ENCODE measurements around the gene DYNLT4. TPM values are rescaled to one million over a fixed set of nuclear protein-coding genes. Genes with fewer than 3 reads are reported as not detected.
"Not testable (repeated sequence)": the region's sequence is repeated elsewhere in the genome, so short reads cannot be mapped to it uniquely, and the experiment has no call there.

Gene DYNLT4
- total RNA-seq, 1 experiment from 2014 or later = 0.12 TPM

DNA sequence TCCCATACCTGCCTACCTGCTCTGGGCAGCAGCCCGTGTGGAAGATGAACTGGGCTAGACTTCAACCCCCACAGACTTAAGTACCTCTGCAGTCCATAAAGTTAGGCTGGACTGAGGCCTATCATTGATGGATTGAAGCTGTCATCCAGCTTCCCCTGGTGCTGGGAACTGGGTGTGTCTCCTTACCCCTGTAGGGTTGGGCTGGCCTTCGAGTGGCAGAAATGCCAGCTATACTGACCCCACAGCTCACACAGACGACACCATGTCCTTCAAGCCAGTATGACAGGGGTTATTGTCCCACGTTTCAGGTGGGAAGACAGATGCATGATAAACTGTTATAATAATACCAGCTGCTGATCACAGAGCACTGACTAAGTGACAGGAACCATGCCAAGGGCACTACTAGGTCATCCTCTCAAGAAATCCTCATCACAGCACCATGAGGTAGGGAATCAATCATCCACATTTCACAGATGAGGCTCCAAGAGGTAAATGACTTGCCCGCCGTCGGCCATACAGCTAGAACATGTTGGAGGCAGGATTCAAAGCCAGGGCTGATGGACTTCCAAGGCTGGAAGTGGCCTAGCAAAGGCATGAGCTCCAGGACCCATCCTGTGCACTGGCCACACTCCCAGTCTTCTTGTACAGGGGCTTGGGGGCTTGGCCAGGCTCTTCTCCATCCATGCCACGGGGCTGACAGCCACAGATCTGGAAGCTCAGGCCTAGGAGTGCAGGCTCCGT, 18.9 kb downstream of the DYNLT4 start, which contains the start of gene BEST4:
Gene BEST4 (minus strand): TSS at position 51 of the 741 bp plus-strand sequence. CDS start 465 bp downstream, outside the sequence.
- DNase-seq (ENCODE audit: low spot score) = no peak

DNA sequence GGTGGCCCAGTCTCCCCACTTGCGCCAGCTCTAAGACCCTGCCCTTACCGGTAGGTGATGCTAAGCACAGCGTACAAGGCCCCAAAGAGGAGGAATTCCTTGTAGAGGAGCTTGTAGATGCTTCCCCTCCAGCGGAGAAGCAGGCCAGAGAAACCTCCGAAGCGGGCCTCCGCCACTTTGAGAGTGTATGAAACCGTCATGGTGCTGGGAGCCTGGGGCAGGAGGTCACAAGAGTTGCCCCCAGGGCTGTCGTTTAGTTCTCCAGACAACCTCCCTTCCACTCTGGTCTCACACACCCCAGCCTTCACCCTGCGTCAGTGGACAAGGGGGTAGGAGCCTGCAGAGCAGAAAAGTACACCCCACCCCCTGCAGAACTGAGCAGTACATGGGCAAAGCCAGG, 19.6 kb downstream of the DYNLT4 start:
- no peak for DNase-seq (ENCODE audit: low spot score)

DNA sequence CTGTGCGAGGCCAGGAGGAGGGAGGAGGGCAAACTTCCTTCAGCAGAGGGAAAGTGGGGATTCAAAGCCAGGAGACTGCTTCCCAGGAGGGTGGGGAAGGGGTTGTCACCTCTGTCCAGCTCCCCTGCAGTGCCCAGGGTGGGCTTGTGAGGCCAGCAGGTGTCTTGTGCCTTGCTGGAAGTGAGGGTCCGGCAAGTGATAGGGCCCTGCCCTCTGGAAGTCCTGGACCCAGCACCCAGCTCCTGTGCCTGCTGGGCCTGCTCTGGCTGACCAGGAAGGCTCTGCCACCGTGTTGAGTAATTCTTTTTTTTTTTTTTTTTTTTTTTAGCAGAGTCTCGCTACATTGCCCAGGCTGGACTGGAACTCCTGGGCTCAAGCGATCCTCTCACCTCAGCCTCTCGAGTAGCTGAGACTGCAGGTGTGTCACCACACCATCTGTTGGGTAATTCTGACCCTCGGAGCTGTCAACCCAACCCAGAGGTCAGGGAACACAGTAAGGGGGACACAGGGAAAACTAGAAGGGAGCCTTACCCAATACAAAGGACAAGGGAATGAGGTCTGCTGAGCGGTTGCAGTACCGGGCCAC, 20.2 kb downstream of the DYNLT4 start:
- no peak for DNase-seq (ENCODE audit: low spot score)

DNA sequence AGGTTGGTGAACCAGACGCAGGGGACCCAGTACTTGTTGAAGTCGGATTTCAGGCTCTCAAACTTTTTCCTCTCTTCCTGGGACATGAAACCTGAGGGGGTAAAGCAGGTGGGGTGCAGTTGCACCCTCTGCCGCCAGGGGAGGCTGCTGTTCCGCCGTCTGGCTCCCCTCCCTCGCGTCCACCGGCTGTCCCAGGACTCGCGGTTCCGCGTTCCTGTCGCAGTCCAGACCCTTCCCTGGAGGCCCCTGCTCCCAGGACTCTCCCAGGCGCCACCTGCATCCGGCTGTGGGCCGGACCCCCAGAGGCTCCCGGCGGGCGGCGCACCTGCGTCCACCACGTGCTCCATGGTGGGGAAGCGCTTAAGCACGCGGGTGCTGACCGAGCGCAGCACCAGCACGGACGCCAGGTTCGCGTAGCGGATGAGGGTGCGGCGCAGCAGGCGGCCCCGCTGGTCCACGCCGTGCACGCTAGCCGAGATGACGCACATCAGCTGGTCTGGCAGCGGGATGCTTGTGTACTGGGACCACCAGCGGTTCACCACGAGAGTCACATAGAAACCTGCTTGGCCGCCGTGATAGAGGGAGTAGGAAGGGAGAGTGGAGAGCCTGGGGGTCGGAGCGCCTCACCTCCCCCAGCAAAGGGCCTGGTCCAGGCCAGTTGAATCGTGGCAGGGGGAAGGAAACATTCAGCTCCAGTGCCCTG, 20.9 kb downstream of the DYNLT4 start:
- DNase-seq (ENCODE audit: low spot score) = no peak

DNA sequence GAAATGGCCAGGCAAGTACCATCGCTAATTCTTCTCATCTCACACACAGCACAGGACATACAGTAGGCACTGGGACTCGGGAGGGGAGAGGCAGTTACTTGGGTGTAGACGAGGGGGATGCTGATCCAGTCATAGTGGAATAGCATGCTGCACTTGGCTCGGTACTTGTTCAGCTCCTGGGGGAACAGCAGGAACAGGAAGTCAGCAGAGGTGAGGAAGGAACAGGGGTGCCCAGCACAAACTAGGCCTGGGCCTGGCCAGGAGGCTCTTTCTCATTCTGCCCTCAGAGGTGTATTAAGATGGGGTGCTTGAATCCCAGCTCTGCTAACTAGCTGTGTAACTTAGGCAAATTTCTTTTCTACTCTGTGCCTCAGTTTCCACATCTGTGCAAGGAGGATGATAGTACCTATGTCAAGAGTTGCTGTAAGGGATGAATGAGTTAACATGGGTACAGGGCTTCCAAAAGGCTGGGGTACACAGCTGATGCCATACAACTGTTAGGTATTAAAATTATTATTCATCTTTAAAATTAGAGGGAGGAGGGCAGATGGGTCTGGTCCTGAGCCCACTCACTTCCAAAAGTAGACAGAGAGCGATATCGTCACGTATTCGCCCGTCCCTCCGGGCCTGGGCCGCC, 21.5 kb downstream of the DYNLT4 start:
- DNase-seq (ENCODE audit: low spot score) = no peak

DNA sequence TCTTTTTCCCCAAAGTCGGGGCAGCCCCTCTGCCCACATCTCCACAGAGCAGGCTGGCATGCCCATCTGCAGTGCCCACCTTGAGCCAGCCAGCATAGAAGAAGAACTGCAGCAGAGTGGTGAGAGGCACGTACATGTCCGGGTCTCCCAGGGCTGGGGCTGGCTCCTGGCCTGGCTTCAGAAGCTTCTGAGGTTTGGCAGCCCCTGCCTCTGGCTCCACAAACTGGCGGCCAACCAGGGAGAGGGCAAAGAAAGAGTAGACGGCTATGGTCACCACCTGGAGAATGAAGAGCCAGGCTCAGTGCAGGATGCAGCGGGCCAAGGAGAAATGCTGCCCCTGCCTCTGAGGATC, 22.1 kb downstream of the DYNLT4 start:
- no peak for DNase-seq (ENCODE audit: low spot score)

DNA sequence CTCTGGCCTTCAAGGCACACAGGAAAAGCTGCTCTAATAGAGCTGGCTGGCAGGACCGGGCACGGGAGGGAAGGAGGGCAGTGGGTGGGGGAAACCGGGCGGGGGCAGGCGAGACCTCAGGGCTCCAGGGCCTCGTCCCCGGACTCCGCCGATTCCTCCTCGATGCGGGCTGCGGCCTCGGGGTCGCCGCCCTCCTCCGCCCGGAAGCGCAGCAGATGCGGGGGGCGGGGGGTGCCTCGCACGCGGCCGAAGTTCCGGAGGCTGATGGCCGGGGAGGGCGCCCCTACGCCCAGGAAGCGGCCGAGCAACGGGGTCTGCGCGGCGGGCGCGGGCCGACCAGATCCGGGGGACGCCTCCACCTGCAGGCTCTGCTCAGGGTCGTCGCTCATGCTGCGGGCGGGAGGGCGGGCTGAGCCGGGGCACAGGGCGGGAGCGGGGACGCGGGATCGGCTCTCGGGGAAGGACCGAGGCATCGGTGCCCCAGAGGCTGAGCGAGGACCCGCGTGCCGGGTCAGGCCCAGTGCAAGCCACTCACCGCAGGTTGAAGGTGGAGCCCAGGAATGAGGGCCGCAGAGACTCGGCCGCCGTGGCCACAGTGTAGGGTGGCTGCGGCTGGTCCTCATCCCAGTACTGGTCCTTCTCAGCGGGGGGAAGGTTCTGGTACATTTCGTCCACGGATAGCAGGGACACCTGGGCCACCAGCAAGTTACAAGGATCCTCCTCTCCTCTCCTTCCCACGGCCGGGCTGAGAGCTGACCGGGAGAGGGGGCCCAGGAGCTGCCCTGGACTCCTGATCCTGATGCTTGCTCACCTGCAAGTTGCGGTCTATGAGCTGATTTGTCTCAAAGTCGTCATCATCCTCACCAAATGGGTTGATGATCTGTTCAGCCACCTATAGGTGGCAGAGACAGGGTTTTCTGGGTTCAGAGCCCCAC, 22.8 kb downstream of the DYNLT4 start:
- no peak for DNase-seq (ENCODE audit: low spot score)

DNA sequence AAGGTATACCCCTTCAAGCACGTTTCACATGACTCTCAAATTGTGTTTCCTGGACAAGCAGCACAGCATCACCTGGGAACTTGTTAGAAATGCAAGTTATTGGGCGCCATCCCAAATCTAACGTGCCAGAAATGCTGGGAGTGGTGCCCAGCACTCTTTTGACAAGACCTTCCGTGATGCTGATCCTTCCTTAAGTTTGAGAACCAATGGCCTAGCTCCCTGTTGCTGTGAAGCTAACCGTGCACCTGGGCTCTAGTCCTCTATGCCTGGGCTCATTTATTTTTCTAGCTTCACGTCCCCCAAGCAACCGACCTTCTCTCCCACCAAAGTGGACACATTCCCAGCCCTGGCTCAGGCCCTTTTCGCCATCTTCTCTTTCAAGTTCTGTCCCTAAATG, 23.5 kb downstream of the DYNLT4 start:
- no peak for DNase-seq (ENCODE audit: low spot score)

DNA sequence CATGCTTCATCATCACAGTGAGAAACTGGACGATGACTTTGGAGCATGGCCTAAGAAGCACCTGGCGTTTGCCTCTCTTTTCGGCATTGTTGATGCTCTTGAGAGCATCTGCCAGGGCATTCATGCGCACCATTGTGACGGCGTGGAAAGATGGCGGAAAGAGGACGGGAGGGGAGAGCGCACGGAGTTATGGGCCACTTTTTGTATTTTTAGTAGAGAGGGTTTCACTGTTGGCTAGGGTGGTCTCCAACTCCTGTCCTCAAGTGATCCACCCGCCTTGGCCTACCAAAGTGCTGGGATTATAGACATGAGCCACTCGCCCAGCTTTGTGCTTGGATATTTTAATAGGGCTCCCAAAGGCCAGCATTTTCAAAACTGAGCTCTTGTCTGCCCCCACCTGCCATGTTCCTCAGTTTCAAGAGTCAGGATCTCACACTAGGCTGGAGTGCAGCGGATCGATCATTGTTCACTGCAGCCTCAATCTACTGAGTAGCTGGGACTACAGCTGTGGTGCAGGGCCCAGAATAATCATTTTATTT, 26.5 kb downstream of the DYNLT4 start:
- DNase-seq (ENCODE audit: low spot score) = no peak

DNA sequence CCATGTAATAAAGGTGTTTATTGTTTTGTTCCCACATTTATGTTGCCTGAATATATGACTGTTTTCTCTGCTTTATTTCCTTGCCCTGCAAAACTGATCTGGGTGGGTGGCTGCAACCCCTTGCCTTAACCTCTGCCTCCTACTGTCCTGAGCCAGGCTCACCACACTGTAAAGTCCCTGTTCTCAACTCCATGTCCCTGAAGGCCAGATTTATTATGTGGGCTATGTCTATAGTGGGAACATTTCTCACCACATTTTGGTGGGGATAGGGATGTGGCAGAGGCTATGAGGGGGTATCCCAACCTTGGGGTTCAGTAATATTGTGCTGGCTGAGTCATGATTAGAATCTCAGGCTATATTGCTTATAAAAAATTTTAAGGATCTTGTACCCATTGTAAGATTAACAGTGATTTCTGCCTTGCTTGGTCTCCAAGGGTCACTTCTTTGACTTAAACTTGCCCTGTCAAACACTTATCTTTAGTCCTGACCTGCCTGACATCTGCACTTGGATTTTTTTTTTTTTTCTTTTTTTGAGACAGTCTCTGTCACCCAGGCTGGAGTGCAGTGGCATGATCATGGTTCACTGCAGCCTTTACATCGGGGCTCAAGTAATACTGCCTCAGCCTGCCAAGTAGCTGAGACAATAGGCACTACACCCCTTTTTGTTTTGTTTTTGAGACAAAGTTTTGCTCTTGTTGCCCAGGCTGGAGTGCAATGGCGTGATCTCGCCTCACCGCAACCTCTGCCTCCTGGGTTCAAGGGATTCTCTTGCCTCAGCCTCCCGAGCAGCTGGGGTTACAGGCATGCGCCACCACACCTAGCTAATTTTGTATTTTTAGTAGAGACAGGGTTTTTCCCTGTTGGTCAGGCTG, 28.2 kb downstream of the DYNLT4 start:
- DNase-seq (ENCODE audit: low spot score) = no peak

DNA sequence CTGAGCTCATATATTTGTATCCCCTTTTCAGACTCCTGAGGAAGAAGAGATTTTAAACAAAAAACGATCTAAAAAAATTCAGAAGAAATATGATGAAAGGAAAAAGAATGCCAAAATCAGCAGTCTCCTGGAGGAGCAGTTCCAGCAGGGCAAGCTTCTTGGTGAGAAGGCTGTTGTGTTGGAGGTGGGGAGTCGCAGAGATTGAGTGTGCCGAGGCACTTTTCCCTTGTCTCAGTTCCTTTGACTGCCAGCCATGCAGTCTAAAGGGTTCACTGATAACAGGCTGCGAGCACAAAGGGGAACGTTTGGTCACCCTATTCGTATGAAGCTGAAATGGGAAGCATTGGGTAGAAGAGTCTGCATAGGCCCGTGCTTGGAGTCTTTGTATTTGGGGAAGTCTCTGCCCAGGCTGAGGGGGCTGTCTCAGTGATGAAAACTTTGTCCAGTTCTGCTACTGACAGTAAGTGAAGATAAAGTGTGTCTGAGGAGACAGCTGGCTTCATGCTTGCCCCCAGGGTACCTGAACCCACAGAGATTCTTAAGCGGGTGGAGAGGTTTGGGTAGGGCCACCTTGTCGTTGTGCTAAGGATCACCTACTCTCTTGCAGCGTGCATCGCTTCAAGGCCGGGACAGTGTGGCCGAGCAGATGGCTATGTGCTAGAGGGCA, 29.0 kb downstream of the DYNLT4 start:
- no peak for DNase-seq (ENCODE audit: low spot score)

DNA sequence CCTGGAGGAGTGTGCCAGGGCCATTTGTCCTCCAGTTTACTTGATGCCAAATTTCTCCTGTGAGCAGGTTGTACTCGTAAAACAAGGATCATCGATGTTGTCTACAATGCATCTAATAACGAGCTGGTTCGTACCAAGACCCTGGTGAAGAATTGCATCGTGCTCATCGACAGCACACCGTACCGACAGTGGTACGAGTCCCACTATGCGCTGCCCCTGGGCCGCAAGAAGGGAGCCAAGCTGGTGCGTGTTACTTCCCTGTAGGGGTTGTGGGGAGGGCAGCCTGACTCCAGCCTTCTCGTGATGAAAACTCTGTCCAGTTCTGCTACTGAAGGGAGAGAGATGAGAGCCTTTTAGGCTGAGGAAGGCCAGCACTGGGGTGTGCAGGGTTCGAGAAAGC, 29.6 kb downstream of the DYNLT4 start:
- no peak for DNase-seq (ENCODE audit: low spot score)

DNA sequence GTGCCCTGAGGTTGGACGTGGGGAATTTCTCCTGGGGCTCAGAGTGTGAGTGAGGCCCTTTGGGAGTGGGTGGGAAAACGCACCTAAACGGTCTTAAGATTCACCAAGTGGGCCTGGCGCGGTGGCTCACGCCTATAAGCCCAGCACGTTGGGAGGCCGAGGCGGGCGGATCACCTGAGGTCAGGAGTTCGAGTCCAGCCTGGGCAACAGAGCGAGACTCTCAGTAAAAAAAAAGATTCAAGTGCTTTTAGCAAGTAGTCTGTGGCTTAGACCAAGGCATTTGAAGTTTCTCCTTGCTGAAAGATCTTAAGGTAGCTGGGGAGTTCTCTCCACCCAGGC, 30.5 kb downstream of the DYNLT4 start:
- no peak for DNase-seq (ENCODE audit: low spot score)

DNA sequence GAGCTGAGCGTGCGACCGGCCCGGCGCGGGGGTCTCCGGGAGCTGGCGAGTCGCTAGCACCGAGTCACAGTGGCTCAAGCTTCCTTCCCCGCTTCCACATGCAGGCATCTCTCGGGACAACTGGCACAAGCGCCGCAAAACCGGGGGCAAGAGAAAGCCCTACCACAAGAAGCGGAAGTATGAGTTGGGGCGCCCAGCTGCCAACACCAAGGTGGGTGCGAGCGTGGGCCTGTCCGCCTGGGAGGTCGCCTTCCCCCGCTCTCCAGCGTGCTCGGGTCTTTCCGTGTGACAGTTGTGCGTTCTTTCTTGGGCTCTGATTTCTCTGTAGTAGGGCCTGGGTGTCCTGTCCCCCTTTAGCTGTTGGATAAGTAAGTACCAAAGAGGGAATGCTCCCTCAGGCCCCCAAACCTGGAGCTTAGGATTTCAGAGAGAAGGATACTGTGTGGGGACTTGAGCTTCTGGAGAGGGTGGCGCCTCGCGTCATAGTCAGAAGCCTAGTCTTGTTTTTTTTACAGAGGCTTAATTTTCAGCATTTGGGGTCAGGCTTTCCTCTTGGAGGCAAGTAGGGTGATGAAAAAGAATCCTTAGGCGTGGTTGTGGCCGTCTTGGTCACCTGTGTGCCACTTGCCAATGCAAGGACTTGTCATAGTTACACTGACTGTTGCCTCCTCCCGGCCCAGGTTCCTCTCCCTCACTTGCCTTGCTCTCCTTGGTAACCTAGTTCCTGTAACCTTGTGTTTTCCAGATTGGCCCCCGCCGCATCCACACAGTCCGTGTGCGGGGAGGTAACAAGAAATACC, 31.0 kb downstream of the DYNLT4 start:
- no peak for DNase-seq (ENCODE audit: low spot score)

DNA sequence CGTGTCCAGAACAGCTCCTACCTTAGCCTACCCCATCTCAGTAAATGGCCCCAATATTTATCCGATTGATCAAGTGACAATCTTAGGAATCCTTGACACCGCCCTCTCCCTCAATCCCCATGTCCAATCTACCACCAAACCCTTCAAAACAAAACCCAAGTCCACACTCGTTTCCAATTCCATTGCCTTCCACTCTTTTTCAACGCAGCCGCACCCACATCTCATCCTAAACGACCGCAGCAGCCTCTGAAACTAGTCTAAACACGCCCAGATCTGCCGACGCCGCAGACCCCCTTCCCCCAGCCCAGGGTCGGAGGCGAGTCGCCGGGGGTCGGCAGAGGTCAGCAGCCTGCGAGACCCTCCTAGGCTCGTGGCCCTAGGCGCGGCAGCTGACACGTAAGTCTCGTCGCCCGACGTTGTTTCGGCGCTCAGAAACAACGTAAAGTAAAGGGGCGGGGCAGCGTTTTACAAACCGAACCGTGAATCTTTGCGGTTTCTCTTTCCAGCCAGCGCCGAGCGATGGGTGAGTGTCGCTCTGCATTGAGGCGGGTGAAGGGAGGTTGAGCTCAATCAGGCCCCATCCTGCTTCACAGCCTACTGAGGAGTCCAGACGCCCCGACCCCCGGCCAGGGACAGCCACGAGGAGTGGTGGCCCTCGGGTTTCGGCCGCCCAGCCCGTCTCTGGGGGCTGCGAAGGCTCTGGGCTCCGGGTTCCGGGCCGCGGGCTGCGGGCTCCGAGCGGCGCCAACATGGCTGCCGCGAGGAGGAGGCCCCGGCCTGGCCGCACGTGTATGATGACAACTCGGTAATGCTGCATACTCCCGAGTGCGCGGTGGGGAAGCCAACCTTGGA, 31.8 kb downstream of the DYNLT4 start, which contains the start of gene RPS8:
Gene RPS8 (plus strand): TSS at position 463 of the 852 bp plus-strand sequence. CDS start 57 bp downstream, at position 520.
- DNase-seq (ENCODE audit: low spot score) = peak; percentile 96

DNA sequence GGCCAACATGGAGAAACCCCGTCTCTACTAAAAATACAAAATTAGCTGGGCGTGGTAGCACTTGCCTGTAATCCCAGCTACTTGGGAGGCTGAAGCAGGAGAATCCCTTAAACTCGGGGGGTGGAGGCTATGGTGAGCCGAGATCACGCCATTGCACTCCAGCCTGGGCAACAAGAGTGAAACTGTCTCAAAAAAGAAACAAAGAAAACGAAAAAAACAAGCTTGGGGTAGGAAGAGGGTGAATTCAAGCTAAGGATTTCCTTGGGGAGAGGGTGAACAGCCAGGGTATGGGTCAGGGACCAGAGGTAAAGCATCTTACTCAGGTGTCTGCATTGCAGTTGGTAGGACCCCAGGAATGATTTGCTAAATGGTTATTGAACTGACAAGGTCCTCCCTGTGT, 40.7 kb downstream of the DYNLT4 start:
- not testable (repeated sequence) for DNase-seq (ENCODE audit: low spot score)

DNA sequence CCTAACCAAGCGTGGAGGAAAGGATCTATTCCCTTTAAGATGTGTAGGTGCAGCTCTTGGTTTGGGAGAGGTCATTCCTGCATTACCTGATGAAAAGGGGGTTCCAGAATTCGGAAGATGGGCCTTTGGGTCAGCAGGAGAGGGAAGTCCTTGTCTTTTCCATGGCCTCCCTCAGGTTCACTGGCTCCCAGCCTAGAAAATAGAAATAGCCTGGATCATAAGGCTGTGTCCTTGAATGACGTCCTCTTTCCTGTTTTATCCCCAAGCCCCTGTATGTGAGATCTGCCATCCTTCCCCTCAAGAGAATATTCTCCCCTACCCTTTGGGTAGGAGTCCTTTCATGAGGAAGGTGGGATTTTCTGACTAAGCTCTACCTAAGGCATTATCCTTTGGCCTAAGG, 46.3 kb downstream of the DYNLT4 start:
- no peak for DNase-seq (ENCODE audit: low spot score)

DNA sequence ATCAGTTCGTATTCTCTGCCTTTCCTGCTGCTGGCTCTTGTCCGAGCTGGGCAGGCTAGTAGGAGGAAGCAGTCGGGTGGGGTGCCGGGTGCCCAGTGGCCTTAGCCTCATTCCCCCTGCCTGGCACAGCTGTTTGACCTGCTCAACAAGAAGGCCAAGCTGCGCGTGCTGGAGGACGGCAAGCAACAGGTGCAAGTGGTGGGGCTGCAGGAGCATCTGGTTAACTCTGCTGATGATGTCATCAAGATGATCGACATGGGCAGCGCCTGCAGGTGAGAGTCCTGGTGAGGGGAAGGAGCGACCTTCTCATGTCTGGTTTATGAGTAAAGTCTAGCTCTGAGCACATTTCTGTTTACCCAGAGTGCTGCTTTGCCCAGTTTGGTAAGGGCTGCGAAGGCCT, 48.1 kb downstream of the DYNLT4 start:
- no peak for DNase-seq (ENCODE audit: low spot score)

All from H4 (cell line).